KMS-11 (cell line): ENCODE data around the gene PDS5B.

ENCODE experiments used
- H2AFZ ChIP-seq: fragments of 200-600 bp; sonication (generic); 2 replicates; pipeline ENCODE4 v1.6.1; 2016; ENCODE audit warnings: antibody characterized with exemption, mixed run types, low read depth
- H3K27ac ChIP-seq: fragments of 200-600 bp; sonication (generic); 2 replicates; pipeline ENCODE4 v1.6.1; 2016; ENCODE audit warnings: mild to moderate bottlenecking, mixed run types
- H3K27me3 ChIP-seq: fragments of 200-600 bp; sonication (generic); 2 replicates; pipeline ENCODE4 v1.6.1; 2017; ENCODE audit warnings: mild to moderate bottlenecking, low read depth, mixed run types, moderate library complexity; ENCODE audit not compliant: insufficient read depth
- H3K36me3 ChIP-seq: fragments of 200-600 bp; sonication (generic); 2 replicates; pipeline ENCODE4 v1.6.1; 2017; ENCODE audit warnings: mild to moderate bottlenecking, mixed run types; ENCODE audit not compliant: insufficient read depth
- H3K4me1 ChIP-seq: fragments of 200-600 bp; sonication (generic); 2 replicates; pipeline ENCODE4 v1.6.1; 2016; ENCODE audit warnings: mild to moderate bottlenecking, low read depth, mixed run types; ENCODE audit not compliant: poor library complexity, severe bottlenecking
- H3K4me2 ChIP-seq: fragments of 200-600 bp; sonication (generic); 2 replicates; pipeline ENCODE4 v1.7.0; 2016; ENCODE audit warnings: mild to moderate bottlenecking, mixed run types
- H3K4me3 ChIP-seq: fragments of 200-600 bp; sonication (generic); IDR thresholded peaks from 2 replicates; pipeline ENCODE4 v1.6.1; 2017; ENCODE audit warnings: low read depth, low read length, mixed read lengths; ENCODE audit not compliant: insufficient read depth
- H3K79me2 ChIP-seq: fragments of 200-600 bp; sonication (generic); 2 replicates; pipeline ENCODE4 v1.6.1; 2016; ENCODE audit warnings: low read depth, mixed run types; ENCODE audit not compliant: insufficient read depth
- H3K9ac ChIP-seq: fragments of 200-600 bp; sonication (generic); 2 replicates; pipeline ENCODE4 v1.6.1; 2016; ENCODE audit warnings: mild to moderate bottlenecking, mixed run types
- H4K20me1 ChIP-seq: fragments of 200-600 bp; sonication (generic); 2 replicates; pipeline ENCODE4 v1.6.1; 2016; ENCODE audit warnings: mild to moderate bottlenecking, mixed run types; ENCODE audit not compliant: insufficient read depth
- TF ChIP-seq, protein P1 (sequence below): fragments of 200-600 bp; sonication (generic); conservative IDR thresholded peaks from 2 replicates; pipeline ENCODE4 v1.6.1; 2017; ENCODE audit warnings: low read depth, mild to moderate bottlenecking, antibody characterized with exemption, low read length, moderate library complexity, mixed read lengths

The PDS5B gene

DNA sequence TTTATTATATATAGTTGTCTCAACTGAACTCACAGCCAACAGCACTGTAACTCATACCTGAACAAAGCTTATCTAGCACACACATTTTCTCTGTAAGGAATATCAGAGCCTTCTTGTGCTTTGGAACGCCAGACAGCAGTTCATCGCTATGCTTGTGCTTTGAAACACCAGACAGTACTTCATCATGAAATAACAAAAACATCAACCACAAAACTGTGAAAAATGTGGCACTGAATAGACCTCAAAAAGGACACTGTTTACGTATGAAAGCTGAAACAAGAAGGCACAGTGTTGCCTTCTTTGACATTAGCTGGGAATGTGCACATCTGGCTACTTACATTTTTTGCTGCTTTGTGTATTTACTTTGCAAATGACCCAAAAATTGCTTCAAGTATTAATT is 160.2 kb downstream of the PDS5B start:
- Histone ChIP-seq H3K36me3 (no peaks in the 10 kb centered on the region), H3K4me2 (no peak overlapping the region), H3K27ac (no peak overlapping the region), H3K27me3 (no peaks in the 10 kb centered on the region), H3K9ac (no peak overlapping the region), H2AFZ (no peak overlapping the region), H3K79me2 (no peaks in the 10 kb centered on the region), H4K20me1 (no peaks in the 10 kb centered on the region), H3K4me1 (no peaks in the 10 kb centered on the region), H3K4me3 (no peak overlapping the region)
- TF ChIP-seq, protein P1, sequence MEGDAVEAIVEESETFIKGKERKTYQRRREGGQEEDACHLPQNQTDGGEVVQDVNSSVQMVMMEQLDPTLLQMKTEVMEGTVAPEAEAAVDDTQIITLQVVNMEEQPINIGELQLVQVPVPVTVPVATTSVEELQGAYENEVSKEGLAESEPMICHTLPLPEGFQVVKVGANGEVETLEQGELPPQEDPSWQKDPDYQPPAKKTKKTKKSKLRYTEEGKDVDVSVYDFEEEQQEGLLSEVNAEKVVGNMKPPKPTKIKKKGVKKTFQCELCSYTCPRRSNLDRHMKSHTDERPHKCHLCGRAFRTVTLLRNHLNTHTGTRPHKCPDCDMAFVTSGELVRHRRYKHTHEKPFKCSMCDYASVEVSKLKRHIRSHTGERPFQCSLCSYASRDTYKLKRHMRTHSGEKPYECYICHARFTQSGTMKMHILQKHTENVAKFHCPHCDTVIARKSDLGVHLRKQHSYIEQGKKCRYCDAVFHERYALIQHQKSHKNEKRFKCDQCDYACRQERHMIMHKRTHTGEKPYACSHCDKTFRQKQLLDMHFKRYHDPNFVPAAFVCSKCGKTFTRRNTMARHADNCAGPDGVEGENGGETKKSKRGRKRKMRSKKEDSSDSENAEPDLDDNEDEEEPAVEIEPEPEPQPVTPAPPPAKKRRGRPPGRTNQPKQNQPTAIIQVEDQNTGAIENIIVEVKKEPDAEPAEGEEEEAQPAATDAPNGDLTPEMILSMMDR, result no peak

DNA sequence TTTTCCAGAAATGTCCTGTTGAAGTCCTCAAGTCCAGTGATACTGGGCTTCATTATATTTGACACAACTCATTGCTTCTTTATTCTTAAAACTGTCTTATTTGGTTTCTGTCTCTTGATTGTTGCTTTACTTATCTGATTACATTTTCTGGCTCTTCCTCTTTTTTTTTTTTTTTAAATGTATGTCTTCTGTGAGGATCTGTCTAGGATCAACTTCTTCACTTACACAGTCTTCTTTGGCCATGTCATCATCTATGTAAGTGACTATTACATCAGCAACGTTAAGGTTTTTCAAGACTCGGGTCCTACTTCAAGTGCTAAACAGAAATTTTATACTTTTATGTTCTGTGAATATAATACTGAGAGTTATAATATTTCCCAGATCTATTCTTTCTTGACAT is 162.1 kb downstream of the PDS5B start:
- no peak overlapping the region for H2AFZ ChIP-seq
- TF ChIP-seq, protein P1, result no peak
- no peak overlapping the region for H3K9ac ChIP-seq
- H3K4me2 ChIP-seq, result no peak overlapping the region
- no peaks in the 10 kb centered on the region for H3K4me1 ChIP-seq
- no peaks in the 10 kb centered on the region for H3K27me3 ChIP-seq
- no peak overlapping the region for H3K4me3 ChIP-seq
- H3K79me2 ChIP-seq, result no peaks in the 10 kb centered on the region
- H3K36me3 ChIP-seq, result no peaks in the 10 kb centered on the region
- no peaks in the 10 kb centered on the region for H4K20me1 ChIP-seq
- H3K27ac ChIP-seq, result no peak overlapping the region

DNA sequence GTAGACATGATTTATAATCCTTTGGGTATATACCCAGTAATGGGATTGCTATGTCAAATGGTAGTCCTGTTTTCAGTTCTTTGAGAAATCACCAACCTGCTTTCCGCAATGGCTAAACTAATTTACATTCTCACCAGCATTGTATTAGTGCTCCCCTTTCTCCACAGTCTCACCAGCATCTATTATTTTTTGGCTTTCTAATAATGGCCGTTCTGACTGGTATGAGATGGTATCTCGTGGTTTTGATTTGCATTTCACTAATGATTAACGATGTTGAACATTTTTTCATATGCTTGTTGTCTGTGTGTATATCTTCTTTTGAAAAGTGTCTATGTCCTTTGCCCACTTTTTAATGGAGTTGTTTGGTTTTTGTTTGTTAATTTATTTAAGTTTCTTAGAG is 165.1 kb downstream of the PDS5B start:
- no peaks in the 10 kb centered on the region for H3K4me1 ChIP-seq
- H3K9ac ChIP-seq, result no peak overlapping the region
- H3K4me2 ChIP-seq, result no peak overlapping the region
- H3K79me2 ChIP-seq, result no peaks in the 10 kb centered on the region
- TF ChIP-seq, protein P1, result no peak
- no peaks in the 10 kb centered on the region for H3K36me3 ChIP-seq
- no peaks in the 10 kb centered on the region for H3K27me3 ChIP-seq
- no peak overlapping the region for H2AFZ ChIP-seq
- no peak overlapping the region for H3K4me3 ChIP-seq
- H3K27ac ChIP-seq, result no peak overlapping the region
- no peaks in the 10 kb centered on the region for H4K20me1 ChIP-seq

DNA sequence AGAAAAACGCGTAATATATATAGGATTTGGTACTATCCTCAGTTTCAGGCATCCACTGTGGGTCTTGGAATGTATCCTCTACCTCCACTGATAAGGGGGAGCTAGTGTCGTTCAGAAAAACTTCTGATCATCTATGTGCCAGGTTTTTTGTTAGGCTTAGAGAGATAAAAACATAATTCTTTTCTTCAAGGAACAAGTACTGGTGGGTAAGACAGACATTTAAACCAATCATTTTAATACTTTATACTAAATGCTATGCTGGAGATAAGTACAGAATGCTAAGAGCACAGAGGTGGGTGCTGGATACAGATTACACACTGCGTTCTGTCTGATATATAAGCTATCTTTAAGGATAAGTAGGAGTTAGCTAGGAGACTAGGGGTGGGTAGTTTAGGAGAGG is 166.1 kb downstream of the PDS5B start:
- H3K9ac ChIP-seq, result no peak overlapping the region
- TF ChIP-seq, protein P1, result no peak
- H3K4me2 ChIP-seq, result no peak overlapping the region
- H3K36me3 ChIP-seq, result no peaks in the 10 kb centered on the region
- no peaks in the 10 kb centered on the region for H3K4me1 ChIP-seq
- H3K4me3 ChIP-seq, result no peak overlapping the region
- H4K20me1 ChIP-seq, result no peaks in the 10 kb centered on the region
- H3K79me2 ChIP-seq, result no peaks in the 10 kb centered on the region
- H3K27me3 ChIP-seq, result no peaks in the 10 kb centered on the region
- H2AFZ ChIP-seq, result no peak overlapping the region
- no peak overlapping the region for H3K27ac ChIP-seq
